ENCODE data around the gene S100A5.
A peak's percentile ranks its signal among the peaks of the same experiment; 100 is the strongest.

Gene S100A5

GRCh38 chr1:153532181-153532580 is 8.6 kb downstream of the S100A5 start (continued):
- no peak for TF ChIP-seq BCL11A (tag by site-specific recombination; IDR thresholded peaks at IDR 0.05; ENCODE audit: low read depth)

GRCh38 chr1:153531638-153532037 is 9.1 kb downstream of the S100A5 start:
- ChIA-PET CTCF (interaction anchor here (0.8 to 4.3 kb wide), 7 partner anchors 11 to 96 kb away, joined by 3 to 55 read pairs (median 13); partner anchors contain the start of genes S100A1, S100A13 and S100A4), POLR2A (interaction anchor here (0.6 to 2.4 kb wide), 5 partner anchors 12 to 102 kb away, joined by 3 to 11 read pairs (median 5); partner anchors contain the start of genes CHTOP and S100A13)
- Histone ChIP-seq H3K4me3 (ENCODE audit: low read depth, low read length) (no peak overlapping the region), H3K9me3 (ENCODE audit: control insufficient read depth, insufficient read depth, low read depth, low read length) (no peaks in the 10 kb centered on the region), H3K27ac (ENCODE audit: extremely low read depth, low read depth, low read length) (no peak overlapping the region), H3K36me3 (ENCODE audit: control insufficient read depth in 2 of 2, insufficient read depth in 1 of 2, low read length in 2 of 2) (no peaks in the 10 kb centered on the region), H3K4me1 (ENCODE audit: control insufficient read depth, insufficient read depth, low read length) (no peaks in the 10 kb centered on the region)
- TF ChIP-seq KLF7 (tag by site-specific recombination; IDR thresholded peaks at IDR 0.05; ENCODE audit: borderline replicate concordance) (no peak), ZNF701 (tag by site-specific recombination; IDR thresholded peaks at IDR 0.05) (no peak), ZBTB1 (tag by site-specific recombination; IDR thresholded peaks at IDR 0.05) (no peak), OSR2 (tag by site-specific recombination; IDR thresholded peaks at IDR 0.05) (no peak), ZNF48 (tag by site-specific recombination; IDR thresholded peaks at IDR 0.05) (no peak), PBX3 (CRISPR knock-in tag; IDR thresholded peaks at IDR 0.05) (no peak), ZNF223 (tag by site-specific recombination; IDR thresholded peaks at IDR 0.05) (no peak), PRDM6 (tag by site-specific recombination; IDR thresholded peaks at IDR 0.05) (no peak)

- CTCF ChIA-PET, result interaction anchor here (2.6 kb wide), 1 partner anchor 17 kb away, joined by 8 read pairs; no protein-coding TSS in a partner anchor
- Histone ChIP-seq H3K36me3 (ENCODE audit: control insufficient read depth in 2 of 2, insufficient read depth in 1 of 2, low read length in 2 of 2) (no peaks in the 10 kb centered on the region), H3K9me3 (ENCODE audit: control insufficient read depth, insufficient read depth, low read depth, low read length) (no peaks in the 10 kb centered on the region), H3K4me1 (ENCODE audit: control insufficient read depth, insufficient read depth, low read length) (no peaks in the 10 kb centered on the region; the same call in 1 of the 2 replicates), H3K27ac (ENCODE audit: extremely low read depth, low read depth, low read length) (no peak overlapping the region), H3K4me3 (ENCODE audit: low read depth, low read length) (no peak overlapping the region)
- TF ChIP-seq ZNF37A (tag by site-specific recombination; IDR thresholded peaks at IDR 0.05) (no peak), ZSCAN16 (tag by site-specific recombination; IDR thresholded peaks at IDR 0.05) (no peak), KLF9 (tag by site-specific recombination; IDR thresholded peaks at IDR 0.05; ENCODE audit: low read depth) (no peak)
- POLR2A ChIA-PET, result interaction anchor here (0.6 kb wide), 1 partner anchor 78 kb away, joined by 5 read pairs; no protein-coding TSS in a partner anchor
These were observed 13.1 kb downstream of the S100A5 start for GRCh38 chr1:153527683-153528040.

- ChIA-PET CTCF (interaction anchor here (0.6 to 3.2 kb wide), 4 partner anchors 17 to 293 kb away, joined by 3 to 9 read pairs (median 6); no protein-coding TSS in a partner anchor), POLR2A (no interaction called here)
- H3K27ac ChIP-seq (ENCODE audit: extremely low read depth, low read depth, low read length), result no peak overlapping the region
- H3K4me1 ChIP-seq (ENCODE audit: control insufficient read depth, insufficient read depth, low read length), result no peaks in the 10 kb centered on the region; the same call in 1 of the 2 replicates
- H3K4me3 ChIP-seq (ENCODE audit: low read depth, low read length), result no peak overlapping the region
- H3K36me3 ChIP-seq (ENCODE audit: control insufficient read depth in 2 of 2, insufficient read depth in 1 of 2, low read length in 2 of 2), result no peaks in the 10 kb centered on the region
- TF ChIP-seq ZNF10 (tag by site-specific recombination; IDR thresholded peaks at IDR 0.05) (no peak), PRDM1 (tag by site-specific recombination; IDR thresholded peaks at IDR 0.05) (0 out of 2 replicates have a peak, but pooled peaks have one; percentile 10)
- H3K9me3 ChIP-seq (ENCODE audit: control insufficient read depth, insufficient read depth, low read depth, low read length), result no peaks in the 10 kb centered on the region
These were observed 13.6 kb downstream of the S100A5 start for GRCh38 chr1:153527023-153527682.
